SK-MEL-5 (cell line): Measurements from ENCODE around the gene THOC5. TPM values are rescaled to one million over a fixed set of nuclear protein-coding genes. Genes with fewer than 3 reads are reported as not detected.
"Not testable (repeated sequence)": the region's sequence is repeated elsewhere in the genome, so short reads cannot be mapped to it uniquely, and the experiment has no call there.

Source experiments
- DNase-seq: peaks from one replicate; pipeline ENCODE4 v3.0.0-alpha.2; 2016; ENCODE audit warnings: low read depth, low spot score
- in situ Hi-C: cut with HindIII; loops from 2 replicates; pipeline ENCODE4 v1.10.0; 2016; ENCODE audit warnings: low sequenced_read_pairs, high pct_unique_total_duplicates, low pct_unique_long_range_greater_than_20kb
- total RNA-seq: library from RNA; depleted of rRNA; stranded (reverse); fragments of >200 nt; shearing (Covaris generic); gene quantifications from 2 replicates; pipeline ENCODE4 v1.2.3, GENCODE V29; 2014

The THOC5 gene
- total RNA-seq, 1 experiment from 2014 or later: 115 TPM

GRCh38 chr22:29521526-29521925 lies 32.0 kb downstream of the THOC5 start:
- in situ Hi-C loops: no loop called here
- no peak for DNase-seq

- in situ Hi-C loops: no loop called here
- DNase-seq: no peak
These were observed 32.7 kb downstream of the THOC5 start for GRCh38 chr22:29520851-29521250.

GRCh38 chr22:29519996-29520395 lies 33.6 kb downstream of the THOC5 start:
- in situ Hi-C loops: no loop called here

GRCh38 chr22:29518427-29518826 lies 35.1 kb downstream of the THOC5 start:
- in situ Hi-C loops: no loop called here
- DNase-seq: no peak

More at GRCh38 chr22:29519996-29520395, 33.6 kb downstream of the THOC5 start:
- DNase-seq: no peak

DNA sequence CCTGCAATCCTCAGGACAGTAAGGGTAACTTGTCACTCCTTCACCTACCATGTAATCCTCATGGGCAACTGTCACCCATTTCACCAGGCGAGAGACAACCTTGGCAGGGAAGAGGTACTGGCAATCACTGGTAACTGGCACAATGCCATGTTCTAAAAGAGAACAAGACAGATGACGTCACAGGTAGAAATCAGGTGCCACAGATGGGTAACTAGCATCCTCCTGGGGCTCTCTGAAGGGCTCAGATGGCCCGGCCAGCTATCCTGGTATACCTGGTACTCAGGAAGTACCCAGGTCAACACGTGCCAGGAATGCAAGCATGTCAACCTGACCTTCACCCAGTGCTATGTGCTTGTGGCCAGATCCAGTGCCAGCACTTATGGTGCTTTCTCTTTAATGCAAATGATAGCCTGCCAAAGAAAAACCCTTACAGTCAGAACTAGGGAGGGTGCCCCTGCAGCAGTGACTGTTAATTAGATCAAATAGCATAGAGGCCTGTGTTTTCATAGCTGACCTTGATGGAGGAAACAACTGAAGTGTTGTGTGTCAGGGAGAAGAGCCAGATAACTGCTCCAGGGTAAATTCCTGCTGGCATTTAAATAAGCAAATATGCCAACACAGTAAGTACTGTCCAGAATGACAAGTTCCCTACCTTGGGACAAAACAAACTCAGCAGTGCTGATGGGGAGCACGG lies 36.2 kb downstream of the THOC5 start:
- in situ Hi-C loops: no loop called here

GRCh38 chr22:29512031-29512430 lies 41.5 kb downstream of the THOC5 start:
- DNase-seq: no peak
- in situ Hi-C loops: no loop called here

More for the DNA sequence above, 36.2 kb downstream of the THOC5 start:
- peak; percentile 74 for DNase-seq

- in situ Hi-C loops: no loop called here
- no peak for DNase-seq
These were observed 42.3 kb downstream of the THOC5 start for GRCh38 chr22:29511126-29511862.

- no peak for DNase-seq
- in situ Hi-C loops: no loop called here
These were observed 43.0 kb downstream of the THOC5 start for GRCh38 chr22:29510542-29510941.

DNA sequence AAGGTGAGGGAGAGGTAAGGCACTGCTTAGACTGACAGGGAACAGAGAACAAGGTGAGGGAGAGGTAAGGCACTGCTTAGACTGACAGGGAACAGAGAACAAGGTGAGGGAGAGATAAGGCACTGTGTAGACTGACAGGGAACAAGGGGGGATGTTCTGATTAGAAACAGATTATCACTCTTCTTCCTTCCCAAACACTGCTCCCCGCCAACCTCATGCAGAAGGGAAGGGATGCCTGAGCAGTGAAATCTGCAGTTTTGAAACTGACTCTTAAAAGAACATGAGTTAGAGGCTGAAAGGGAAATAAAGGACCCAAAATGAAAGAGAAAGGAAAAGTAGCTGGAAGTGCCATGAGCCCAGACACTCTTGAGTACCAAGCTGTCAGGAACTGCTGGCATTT lies 43.7 kb downstream of the THOC5 start:
- in situ Hi-C loops: no loop called here
- no peak for DNase-seq

DNA sequence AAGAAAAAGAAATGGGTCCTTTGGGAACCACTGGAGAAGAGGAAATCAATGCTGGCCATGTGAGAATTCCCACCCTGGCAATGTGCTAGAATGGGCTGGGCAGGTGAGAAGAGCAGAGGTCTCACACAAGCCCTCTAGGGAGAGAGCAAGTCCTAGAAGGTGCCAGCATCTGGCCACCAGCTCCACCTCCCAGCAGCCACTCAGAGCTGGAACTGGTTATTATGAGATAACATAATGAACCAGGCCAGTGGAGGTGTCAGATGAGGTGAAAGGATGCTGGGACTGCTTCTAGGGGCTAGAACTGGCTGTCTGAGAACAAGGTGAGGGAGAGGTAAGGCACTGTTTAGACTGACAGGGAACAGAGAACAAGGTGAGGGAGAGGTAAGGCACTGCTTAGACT lies 44.3 kb downstream of the THOC5 start:
- in situ Hi-C loops: no loop called here
- no peak for DNase-seq

- in situ Hi-C loops: no loop called here
- DNase-seq: peak; percentile 29
These were observed 49.7 kb downstream of the THOC5 start for GRCh38 chr22:29503811-29504372.

DNA sequence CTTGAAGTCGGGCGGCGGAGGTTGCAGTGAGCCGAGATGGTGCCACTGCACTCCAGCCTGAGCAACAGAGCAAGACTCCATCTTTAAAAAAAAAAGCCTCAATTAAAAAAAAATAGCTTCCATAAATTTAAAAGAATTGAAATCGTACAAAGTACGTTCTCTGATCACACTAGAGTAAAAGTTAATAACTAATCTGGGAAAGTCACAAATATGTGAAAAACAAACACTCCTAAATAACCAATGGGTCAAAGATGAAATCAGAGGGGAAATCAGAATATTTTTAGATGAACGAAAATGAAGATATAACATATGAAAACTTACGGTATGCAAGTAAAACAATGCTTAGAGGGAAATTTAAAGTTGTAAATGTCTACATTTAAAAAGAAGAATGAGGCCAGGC lies 53.7 kb downstream of the THOC5 start:
- no peak for DNase-seq
- in situ Hi-C loops: no loop called here

DNA sequence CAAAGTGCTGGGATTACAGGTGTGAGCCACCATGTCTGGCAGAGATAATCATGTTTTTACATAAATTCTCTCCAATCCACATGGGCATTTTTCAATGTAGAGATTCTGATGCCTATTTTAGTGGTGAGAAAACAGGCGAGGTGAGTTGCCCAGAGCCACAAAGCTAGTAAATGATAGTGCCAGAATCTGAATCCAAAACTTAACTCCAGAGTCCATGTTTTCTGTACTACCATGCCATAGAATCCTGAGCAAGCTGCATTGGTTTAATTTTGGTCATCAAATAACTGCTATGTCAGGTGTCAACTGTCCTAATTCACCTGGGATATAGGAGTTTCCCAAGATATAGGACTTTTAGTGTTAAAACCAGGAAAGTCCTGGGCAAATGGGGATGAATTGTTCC lies 59.9 kb downstream of the THOC5 start:
- DNase-seq: no peak
- in situ Hi-C loops: no loop called here

DNA sequence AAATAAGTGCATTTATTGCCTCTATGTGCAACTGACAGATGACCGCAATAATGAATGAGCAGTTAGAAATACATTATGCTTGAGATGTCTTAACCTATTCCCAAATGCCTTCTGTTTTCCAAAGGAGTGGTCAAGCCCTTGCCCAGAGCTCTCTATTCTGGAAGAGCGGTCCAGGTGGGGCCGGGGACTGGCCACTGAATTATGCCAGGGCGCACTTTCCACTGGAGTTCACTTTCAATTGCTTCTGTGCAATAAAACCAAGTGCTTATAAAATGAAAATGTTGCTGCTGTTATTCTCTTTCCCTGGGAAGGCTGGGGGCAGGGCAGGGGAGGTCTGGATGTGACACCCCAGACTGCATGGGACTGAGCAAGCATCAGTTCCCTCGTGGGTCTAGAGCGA lies 62.5 kb downstream of the THOC5 start:
- DNase-seq: no peak
- in situ Hi-C loops: no loop called here

GRCh38 chr22:29489127-29489780 lies 64.3 kb downstream of the THOC5 start:
- DNase-seq, in situ Hi-C loops: not testable (repeated sequence)

GRCh38 chr22:29487426-29487986 lies 66.1 kb downstream of the THOC5 start:
- no peak for DNase-seq
- in situ Hi-C loops: no loop called here

DNA sequence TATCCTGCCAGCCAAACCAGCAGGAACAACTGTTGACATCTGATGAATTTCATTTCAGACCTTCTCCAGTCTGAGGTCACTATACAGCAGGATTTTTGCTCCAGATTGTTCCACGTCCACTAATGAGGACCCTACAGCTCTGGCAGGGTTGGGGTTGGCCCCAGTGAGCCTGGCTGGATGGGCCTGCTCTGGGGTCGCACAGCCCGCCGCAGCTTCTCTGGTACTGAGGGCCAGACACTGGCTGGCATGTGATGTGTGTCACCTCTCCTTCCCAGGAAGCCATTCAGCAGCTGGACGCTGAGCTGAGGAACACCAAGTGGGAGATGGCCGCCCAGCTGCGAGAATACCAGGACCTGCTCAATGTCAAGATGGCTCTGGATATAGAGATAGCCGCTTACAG lies 68.1 kb downstream of the THOC5 start:
- in situ Hi-C loops: no loop called here

DNA sequence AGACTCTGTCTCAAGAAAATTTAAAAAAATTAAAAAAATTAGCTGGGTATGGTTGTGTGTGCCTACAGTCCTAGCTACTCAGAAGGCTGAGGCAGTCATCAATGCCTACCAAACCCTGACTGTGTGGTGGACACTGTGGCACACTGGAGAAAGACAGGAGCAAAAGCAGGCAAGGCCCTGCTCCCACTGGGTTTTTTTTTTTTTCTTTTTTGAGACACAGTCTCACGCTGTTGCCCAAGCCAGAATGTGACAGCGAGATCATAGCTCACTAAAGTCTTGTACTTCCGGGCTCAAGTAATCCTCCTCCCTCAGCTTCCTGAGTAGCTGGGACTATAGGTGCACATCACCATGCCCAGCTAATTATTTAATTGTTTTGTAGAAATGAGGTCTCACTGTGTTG lies 68.9 kb downstream of the THOC5 start:
- no peak for DNase-seq
- in situ Hi-C loops: no loop called here

More for the DNA sequence above, 68.1 kb downstream of the THOC5 start:
- DNase-seq: no peak
